HEK293 (cell line): ENCODE results near the gene DDC.

Source experiments
- CTCF ChIA-PET: fragments of 350-600 bp; formaldehyde crosslinking; extraction: SDS; loops from one replicate; lab custom pipeline; 2021; ENCODE audit warnings: antibody characterized with exemption; lab: Yijun Ruan, JAX
- POLR2A ChIA-PET: fragments of 300-600 bp; formaldehyde crosslinking; extraction: SDS; loops from one replicate; lab custom pipeline; 2020; ENCODE audit warnings: antibody characterized with exemption, inconsistent platforms; lab: Yijun Ruan, JAX
- H3K27ac ChIP-seq: fragments of 200-500 bp; sonication (Bioruptor generic); 2 replicates; pipeline ENCODE4 v1.5.1; 2014; ENCODE audit warnings: low read depth, low read length, control low read depth, inconsistent platforms; ENCODE audit errors: extremely low read depth
- H3K36me3 ChIP-seq, 2 experiments: fragments of 200-500 bp in 1 of 2; sonication (Bioruptor generic) in 1 of 2; 1 replicate in 1 of 2; 2 replicates in 1 of 2; pipeline ENCODE4 v1.5.1; 2014 to 2017; ENCODE audit warnings: inconsistent platforms in 2 of 2, low read length in 2 of 2; ENCODE audit not compliant: control insufficient read depth in 2 of 2, insufficient read depth in 1 of 2
- H3K4me1 ChIP-seq: fragments of 200-500 bp; sonication (Bioruptor generic); 2 replicates; pipeline ENCODE4 v1.5.1; 2014; ENCODE audit warnings: mild to moderate bottlenecking, low read length, inconsistent platforms; ENCODE audit not compliant: control insufficient read depth, insufficient read depth
- H3K4me3 ChIP-seq: 2 replicates; pipeline ENCODE4 v1.5.1; 2011; ENCODE audit warnings: low read depth, mild to moderate bottlenecking, control low read depth, low read length, moderate library complexity
- H3K9me3 ChIP-seq: fragments of 200-500 bp; sonication (Bioruptor generic); 2 replicates; pipeline ENCODE4 v1.5.1; 2014; ENCODE audit warnings: low read depth, low read length, inconsistent platforms; ENCODE audit not compliant: control insufficient read depth, insufficient read depth
- GLI2 ChIP-seq: fragments of 450-650 bp; formaldehyde crosslinking; IDR thresholded peaks from 2 replicates; pipeline ENCODE4; 2017; ENCODE audit warnings: missing biosample characterization, missing genetic modification characterization, low read depth, borderline replicate concordance
- KLF8 ChIP-seq: fragments of 450-650 bp; formaldehyde crosslinking; IDR thresholded peaks from 2 replicates; pipeline ENCODE4 v1.5.1; 2016; ENCODE audit warnings: missing biosample characterization, missing genetic modification characterization
- OSR2 ChIP-seq: fragments of 450-650 bp; formaldehyde crosslinking; IDR thresholded peaks from 2 replicates; pipeline ENCODE4 v1.5.1; 2016; ENCODE audit warnings: missing biosample characterization, missing genetic modification characterization
- SCRT2 ChIP-seq: fragments of 450-650 bp; formaldehyde crosslinking; IDR thresholded peaks from 2 replicates; pipeline ENCODE4 v1.5.1; 2016; ENCODE audit warnings: missing biosample characterization, missing genetic modification characterization
- YY2 ChIP-seq: fragments of 450-650 bp; formaldehyde crosslinking; IDR thresholded peaks from 2 replicates; pipeline ENCODE4 v1.5.1; 2016; ENCODE audit warnings: missing biosample characterization, missing genetic modification characterization
- ZEB2 ChIP-seq: fragments of 450-650 bp; formaldehyde crosslinking; IDR thresholded peaks from 2 replicates; pipeline ENCODE4 v1.5.1; 2016; ENCODE audit warnings: missing biosample characterization, missing genetic modification characterization
- ZFP3 ChIP-seq: fragments of 450-650 bp; formaldehyde crosslinking; IDR thresholded peaks from 2 replicates; pipeline ENCODE4 v1.5.1; 2016; ENCODE audit warnings: low read depth, missing biosample characterization, missing genetic modification characterization
- ZFP69B ChIP-seq: fragments of 450-650 bp; formaldehyde crosslinking; IDR thresholded peaks from 2 replicates; pipeline ENCODE4 v1.5.1; 2016; ENCODE audit warnings: missing biosample characterization, missing genetic modification characterization
- ZIC2 ChIP-seq: fragments of 450-650 bp; formaldehyde crosslinking; IDR thresholded peaks from 2 replicates; pipeline ENCODE4 v1.5.1; 2016; ENCODE audit warnings: missing biosample characterization, missing genetic modification characterization
- ZNF174 ChIP-seq: fragments of 450-650 bp; formaldehyde crosslinking; IDR thresholded peaks from 2 replicates; pipeline ENCODE4 v1.5.0; 2017; ENCODE audit warnings: missing biosample characterization, mild to moderate bottlenecking, missing genetic modification characterization
- ZNF175 ChIP-seq: fragments of 450-650 bp; formaldehyde crosslinking; IDR thresholded peaks from 2 replicates; pipeline ENCODE4 v1.5.1; 2016; ENCODE audit warnings: missing biosample characterization, missing genetic modification characterization
- ZNF391 ChIP-seq: fragments of 450-650 bp; formaldehyde crosslinking; IDR thresholded peaks from 2 replicates; pipeline ENCODE4 v1.5.1; 2016; ENCODE audit warnings: low read depth, missing biosample characterization, missing genetic modification characterization, borderline replicate concordance
- ZNF521 ChIP-seq: fragments of 450-650 bp; formaldehyde crosslinking; IDR thresholded peaks from 2 replicates; pipeline ENCODE4 v1.5.1; 2017; ENCODE audit warnings: missing biosample characterization, mild to moderate bottlenecking, missing genetic modification characterization
- ZNF701 ChIP-seq: fragments of 450-650 bp; formaldehyde crosslinking; IDR thresholded peaks from 2 replicates; pipeline ENCODE4 v1.5.1; 2016; ENCODE audit warnings: missing biosample characterization, missing genetic modification characterization
- ZNF776 ChIP-seq: fragments of 450-650 bp; formaldehyde crosslinking; IDR thresholded peaks from 2 replicates; pipeline ENCODE4 v1.5.0; 2017; ENCODE audit warnings: missing biosample characterization, missing genetic modification characterization, borderline replicate concordance
- ZNF791 ChIP-seq: fragments of 450-650 bp; formaldehyde crosslinking; IDR thresholded peaks from 2 replicates; pipeline ENCODE4 v1.5.1; 2016; ENCODE audit warnings: missing biosample characterization, missing genetic modification characterization
- TF ChIP-seq, protein P1 (sequence below): fragments of 450-650 bp; formaldehyde crosslinking; IDR thresholded peaks from 2 replicates; pipeline ENCODE4 v1.5.1; 2016; ENCODE audit warnings: missing biosample characterization, missing genetic modification characterization
- TF ChIP-seq, protein P2 (sequence below): fragments of 450-650 bp; formaldehyde crosslinking; IDR thresholded peaks from 2 replicates; pipeline ENCODE4 v1.5.1; 2016; ENCODE audit warnings: missing biosample characterization, missing genetic modification characterization
- TF ChIP-seq, protein P3 (sequence below): fragments of 450-650 bp; formaldehyde crosslinking; IDR thresholded peaks from 2 replicates; pipeline ENCODE4 v1.5.1; 2017; ENCODE audit warnings: missing biosample characterization, missing genetic modification characterization

The DDC gene

DNA sequence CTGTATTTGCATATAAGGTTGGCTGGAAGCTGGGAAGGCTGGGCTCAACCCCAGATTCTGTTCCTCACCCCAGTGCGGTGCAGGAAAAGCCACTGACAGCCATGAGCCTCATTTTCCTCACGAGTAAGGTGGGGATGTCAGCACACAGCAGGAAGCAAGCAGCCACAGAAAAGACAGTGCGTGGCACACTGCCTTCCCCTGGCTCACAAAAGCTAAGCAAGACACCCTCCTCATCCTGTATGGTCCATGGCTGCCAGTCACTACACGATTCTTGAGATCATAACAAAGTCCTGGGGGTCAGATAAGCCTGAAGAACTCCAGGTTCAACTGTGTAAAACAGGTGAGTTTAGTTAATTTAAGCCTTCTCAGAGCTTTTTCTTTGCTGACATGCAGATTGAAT lies 28.9 kb upstream of the DDC start:
- Histone ChIP-seq H3K4me3 (no peak overlapping the region), H3K9me3 (no peaks in the 10 kb centered on the region), H3K36me3 (peaks cover 0 to 37% of the 10 kb centered on the region in 2 experiments), H3K27ac (no peak overlapping the region), H3K4me1 (no peaks in the 10 kb centered on the region)
- CTCF ChIA-PET = interaction anchor here (0.5 to 0.6 kb wide), 2 partner anchors 44 to 60 kb away, joined by 3 read pairs; no protein-coding TSS in a partner anchor
- TF ChIP-seq GLI2 (tag by site-specific recombination) (no peak), OSR2 (tag by site-specific recombination) (no peak), ZEB2 (tag by site-specific recombination) (no peak)
- TF ChIP-seq, protein P1, sequence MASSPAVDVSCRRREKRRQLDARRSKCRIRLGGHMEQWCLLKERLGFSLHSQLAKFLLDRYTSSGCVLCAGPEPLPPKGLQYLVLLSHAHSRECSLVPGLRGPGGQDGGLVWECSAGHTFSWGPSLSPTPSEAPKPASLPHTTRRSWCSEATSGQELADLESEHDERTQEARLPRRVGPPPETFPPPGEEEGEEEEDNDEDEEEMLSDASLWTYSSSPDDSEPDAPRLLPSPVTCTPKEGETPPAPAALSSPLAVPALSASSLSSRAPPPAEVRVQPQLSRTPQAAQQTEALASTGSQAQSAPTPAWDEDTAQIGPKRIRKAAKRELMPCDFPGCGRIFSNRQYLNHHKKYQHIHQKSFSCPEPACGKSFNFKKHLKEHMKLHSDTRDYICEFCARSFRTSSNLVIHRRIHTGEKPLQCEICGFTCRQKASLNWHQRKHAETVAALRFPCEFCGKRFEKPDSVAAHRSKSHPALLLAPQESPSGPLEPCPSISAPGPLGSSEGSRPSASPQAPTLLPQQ (tag by site-specific recombination) = no peak
- TF ChIP-seq, protein P2, sequence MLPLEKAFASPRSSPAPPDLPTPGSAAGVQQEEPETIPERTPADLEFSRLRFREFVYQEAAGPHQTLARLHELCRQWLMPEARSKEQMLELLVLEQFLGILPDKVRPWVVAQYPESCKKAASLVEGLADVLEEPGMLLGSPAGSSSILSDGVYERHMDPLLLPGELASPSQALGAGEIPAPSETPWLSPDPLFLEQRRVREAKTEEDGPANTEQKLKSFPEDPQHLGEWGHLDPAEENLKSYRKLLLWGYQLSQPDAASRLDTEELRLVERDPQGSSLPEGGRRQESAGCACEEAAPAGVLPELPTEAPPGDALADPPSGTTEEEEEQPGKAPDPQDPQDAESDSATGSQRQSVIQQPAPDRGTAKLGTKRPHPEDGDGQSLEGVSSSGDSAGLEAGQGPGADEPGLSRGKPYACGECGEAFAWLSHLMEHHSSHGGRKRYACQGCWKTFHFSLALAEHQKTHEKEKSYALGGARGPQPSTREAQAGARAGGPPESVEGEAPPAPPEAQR (tag by site-specific recombination) = no peak
- POLR2A ChIA-PET = no interaction called here

DNA sequence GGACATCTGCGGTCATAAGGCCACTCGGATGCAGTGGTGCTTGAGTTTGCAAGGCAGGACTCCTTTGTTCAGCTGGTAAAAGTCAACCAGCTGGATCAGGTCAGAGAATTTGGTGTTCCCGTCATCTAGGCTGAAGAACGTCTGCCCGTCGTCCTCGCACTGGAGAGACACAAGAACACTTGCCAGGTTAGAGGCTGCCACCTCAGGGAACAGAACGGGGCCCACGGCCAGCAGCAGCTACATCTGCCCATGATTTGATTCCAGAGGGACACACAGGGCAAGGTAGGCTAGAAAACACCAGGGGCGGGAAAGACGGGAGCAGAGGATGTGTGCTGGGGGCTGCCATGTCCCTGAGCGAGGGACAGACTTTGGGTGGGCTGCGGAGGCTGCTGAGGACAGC lies 27.7 kb upstream of the DDC start:
- no peak for TF ChIP-seq ZIC2
- no peak for TF ChIP-seq ZNF175
- TF ChIP-seq ZNF521 (tag by site-specific recombination) = no peak
- TF ChIP-seq YY2 (tag by site-specific recombination) = no peak
- no peak for TF ChIP-seq KLF8 (tag by site-specific recombination)
- no peak for TF ChIP-seq ZNF776 (tag by site-specific recombination)
- TF ChIP-seq ZFP69B (tag by site-specific recombination) = no peak
- TF ChIP-seq SCRT2 (tag by site-specific recombination) = no peak
- TF ChIP-seq ZNF174 = no peak
- no peak for TF ChIP-seq ZNF391 (tag by site-specific recombination)
- TF ChIP-seq ZNF701 = no peak
- TF ChIP-seq, protein P3, sequence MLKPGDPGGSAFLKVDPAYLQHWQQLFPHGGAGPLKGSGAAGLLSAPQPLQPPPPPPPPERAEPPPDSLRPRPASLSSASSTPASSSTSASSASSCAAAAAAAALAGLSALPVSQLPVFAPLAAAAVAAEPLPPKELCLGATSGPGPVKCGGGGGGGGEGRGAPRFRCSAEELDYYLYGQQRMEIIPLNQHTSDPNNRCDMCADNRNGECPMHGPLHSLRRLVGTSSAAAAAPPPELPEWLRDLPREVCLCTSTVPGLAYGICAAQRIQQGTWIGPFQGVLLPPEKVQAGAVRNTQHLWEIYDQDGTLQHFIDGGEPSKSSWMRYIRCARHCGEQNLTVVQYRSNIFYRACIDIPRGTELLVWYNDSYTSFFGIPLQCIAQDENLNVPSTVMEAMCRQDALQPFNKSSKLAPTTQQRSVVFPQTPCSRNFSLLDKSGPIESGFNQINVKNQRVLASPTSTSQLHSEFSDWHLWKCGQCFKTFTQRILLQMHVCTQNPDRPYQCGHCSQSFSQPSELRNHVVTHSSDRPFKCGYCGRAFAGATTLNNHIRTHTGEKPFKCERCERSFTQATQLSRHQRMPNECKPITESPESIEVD (tag by site-specific recombination) = no peak
- TF ChIP-seq ZNF791 (tag by site-specific recombination) = no peak
- no peak for TF ChIP-seq ZFP3
- TF ChIP-seq, all 188 proteins: peak for 0
- POLR2A ChIA-PET = no interaction called here
- no peaks in the 10 kb centered on the region for H3K9me3 ChIP-seq
- H3K4me3 ChIP-seq = no peak overlapping the region
- CTCF ChIA-PET = interaction anchor here (1.1 kb wide), 1 partner anchor 40 kb away, joined by 4 read pairs; no protein-coding TSS in a partner anchor
- no peaks in the 10 kb centered on the region for H3K4me1 ChIP-seq
- H3K36me3 ChIP-seq = peaks cover 0 to 29% of the 10 kb centered on the region in 2 experiments
- H3K27ac ChIP-seq = no peak overlapping the region
